Measurements from ENCODE around the gene SF3B5. TPM values are rescaled to one million over a fixed set of nuclear protein-coding genes. Genes with fewer than 3 reads are reported as not detected.
"Not testable (repeated sequence)": the region's sequence is repeated elsewhere in the genome, so short reads cannot be mapped to it uniquely, and the experiment has no call there.

The SF3B5 gene
- polyA plus RNA-seq, 1 experiment = 261 TPM

DNA sequence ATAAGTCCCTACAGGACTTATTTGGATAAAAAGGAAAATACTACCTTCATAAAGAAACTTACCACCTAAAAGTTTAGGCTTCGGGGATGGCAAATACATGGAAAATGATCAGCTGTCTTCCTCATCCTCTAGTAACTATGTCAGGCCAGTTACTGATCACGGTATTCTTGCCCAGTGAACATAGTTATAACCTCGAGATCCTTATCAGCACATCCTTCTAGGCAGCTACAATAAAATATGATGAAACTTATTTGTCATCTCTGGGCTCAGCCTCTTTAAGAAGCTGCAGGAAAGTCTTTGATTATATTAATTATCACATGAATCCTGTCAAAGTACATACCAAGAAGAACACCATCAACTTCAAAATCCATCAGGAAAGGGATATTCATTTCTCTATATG, 41.8 kb downstream of the SF3B5 start:
- peaks cover 1% of the 10 kb centered on the region; the same call in 1 of the 2 replicates for H3K27me3 ChIP-seq (ENCODE audit: control insufficient read depth, insufficient read depth, low read length)
- no peaks in the 10 kb centered on the region for H3K36me3 ChIP-seq (ENCODE audit: control insufficient read depth, insufficient read depth, low read length)
- TF ChIP-seq, protein P1, sequence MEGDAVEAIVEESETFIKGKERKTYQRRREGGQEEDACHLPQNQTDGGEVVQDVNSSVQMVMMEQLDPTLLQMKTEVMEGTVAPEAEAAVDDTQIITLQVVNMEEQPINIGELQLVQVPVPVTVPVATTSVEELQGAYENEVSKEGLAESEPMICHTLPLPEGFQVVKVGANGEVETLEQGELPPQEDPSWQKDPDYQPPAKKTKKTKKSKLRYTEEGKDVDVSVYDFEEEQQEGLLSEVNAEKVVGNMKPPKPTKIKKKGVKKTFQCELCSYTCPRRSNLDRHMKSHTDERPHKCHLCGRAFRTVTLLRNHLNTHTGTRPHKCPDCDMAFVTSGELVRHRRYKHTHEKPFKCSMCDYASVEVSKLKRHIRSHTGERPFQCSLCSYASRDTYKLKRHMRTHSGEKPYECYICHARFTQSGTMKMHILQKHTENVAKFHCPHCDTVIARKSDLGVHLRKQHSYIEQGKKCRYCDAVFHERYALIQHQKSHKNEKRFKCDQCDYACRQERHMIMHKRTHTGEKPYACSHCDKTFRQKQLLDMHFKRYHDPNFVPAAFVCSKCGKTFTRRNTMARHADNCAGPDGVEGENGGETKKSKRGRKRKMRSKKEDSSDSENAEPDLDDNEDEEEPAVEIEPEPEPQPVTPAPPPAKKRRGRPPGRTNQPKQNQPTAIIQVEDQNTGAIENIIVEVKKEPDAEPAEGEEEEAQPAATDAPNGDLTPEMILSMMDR (IDR thresholded peaks at IDR 0.05; ENCODE audit: insufficient read depth, low read depth, low read length) = no peak
- no peak for DNase-seq (ENCODE audit: low read depth)
- ChIA-PET CTCF (no interaction called here), POLR2A (no interaction called here)
- H3K4me3 ChIP-seq (ENCODE audit: low read depth, low read length) = no peak overlapping the region

DNA sequence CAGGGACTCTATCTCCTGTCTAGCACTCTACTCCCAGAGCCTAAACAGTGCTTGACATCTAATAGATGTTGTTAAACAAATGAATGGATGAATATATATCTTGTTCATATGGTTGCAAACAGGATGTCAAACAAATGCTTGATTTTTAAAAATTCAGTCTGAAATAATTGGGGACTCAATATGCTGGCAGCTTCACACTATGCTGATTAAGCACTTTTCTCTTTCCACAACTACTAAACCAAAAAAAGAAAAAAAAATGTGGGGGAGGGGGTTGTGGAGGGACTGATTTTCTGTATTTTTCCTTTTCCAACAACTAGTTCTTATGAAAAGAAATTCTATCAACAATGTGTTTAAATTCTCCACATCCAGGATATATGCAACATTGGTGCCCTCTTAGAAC, 42.9 kb downstream of the SF3B5 start:
- no peak for DNase-seq (ENCODE audit: low read depth)
- peaks cover 3% of the 10 kb centered on the region; the same call in 1 of the 2 replicates for H3K27me3 ChIP-seq (ENCODE audit: control insufficient read depth, insufficient read depth, low read length)
- ChIA-PET CTCF (no interaction called here), POLR2A (no interaction called here)
- no peaks in the 10 kb centered on the region for H3K36me3 ChIP-seq (ENCODE audit: control insufficient read depth, insufficient read depth, low read length)
- TF ChIP-seq, protein P1 (IDR thresholded peaks at IDR 0.05; ENCODE audit: insufficient read depth, low read depth, low read length) = no peak
- H3K4me3 ChIP-seq (ENCODE audit: low read depth, low read length) = no peak overlapping the region

DNA sequence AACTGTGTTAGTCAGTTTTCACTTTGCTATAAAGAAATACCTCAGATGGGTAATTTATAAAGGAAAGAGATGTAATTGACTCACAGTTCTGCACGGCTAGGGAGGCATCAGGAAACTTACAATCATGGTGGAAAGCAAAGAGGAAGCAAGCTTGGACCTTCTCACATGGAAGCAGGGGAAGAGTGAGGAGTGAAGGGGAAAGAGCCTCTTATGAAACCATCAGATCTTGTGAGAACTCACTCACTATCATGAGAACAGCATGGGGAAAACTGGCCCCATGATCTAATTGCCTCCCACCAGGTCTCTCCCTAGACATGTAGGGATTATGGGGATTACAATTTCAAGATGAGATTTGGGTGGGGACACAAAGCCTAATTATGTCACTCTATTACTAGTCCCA, 46.0 kb downstream of the SF3B5 start:
- CTCF ChIA-PET = no interaction called here
- peaks cover 3% of the 10 kb centered on the region; the same call in 1 of the 2 replicates for H3K27me3 ChIP-seq (ENCODE audit: control insufficient read depth, insufficient read depth, low read length)
- no peaks in the 10 kb centered on the region for H3K36me3 ChIP-seq (ENCODE audit: control insufficient read depth, insufficient read depth, low read length)
- no peak overlapping the region for H3K4me3 ChIP-seq (ENCODE audit: low read depth, low read length)
- DNase-seq (ENCODE audit: low read depth) = no peak
- TF ChIP-seq, protein P1 (IDR thresholded peaks at IDR 0.05; ENCODE audit: insufficient read depth, low read depth, low read length) = no peak
- POLR2A ChIA-PET = no interaction called here

DNA sequence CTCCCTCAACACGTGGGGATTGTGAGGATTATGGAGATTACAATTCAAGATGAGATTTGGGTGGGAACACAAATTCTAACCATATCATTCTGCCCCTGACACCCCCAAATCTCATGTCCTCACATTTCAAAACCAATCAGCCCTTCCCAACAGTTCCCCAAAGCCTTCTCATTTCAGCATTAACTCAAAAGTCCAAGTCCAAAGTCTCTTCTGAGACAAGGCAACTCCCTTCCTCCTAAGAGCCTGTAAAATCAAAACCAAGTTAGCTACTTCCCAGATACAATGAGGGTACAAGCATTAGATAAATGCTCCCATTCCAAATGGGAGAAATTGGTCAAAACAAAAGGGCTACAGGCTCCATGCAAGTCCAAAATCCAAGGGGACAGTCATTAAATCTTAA, 47.7 kb downstream of the SF3B5 start:
- TF ChIP-seq, protein P1 (IDR thresholded peaks at IDR 0.05; ENCODE audit: insufficient read depth, low read depth, low read length) = no peak

DNA sequence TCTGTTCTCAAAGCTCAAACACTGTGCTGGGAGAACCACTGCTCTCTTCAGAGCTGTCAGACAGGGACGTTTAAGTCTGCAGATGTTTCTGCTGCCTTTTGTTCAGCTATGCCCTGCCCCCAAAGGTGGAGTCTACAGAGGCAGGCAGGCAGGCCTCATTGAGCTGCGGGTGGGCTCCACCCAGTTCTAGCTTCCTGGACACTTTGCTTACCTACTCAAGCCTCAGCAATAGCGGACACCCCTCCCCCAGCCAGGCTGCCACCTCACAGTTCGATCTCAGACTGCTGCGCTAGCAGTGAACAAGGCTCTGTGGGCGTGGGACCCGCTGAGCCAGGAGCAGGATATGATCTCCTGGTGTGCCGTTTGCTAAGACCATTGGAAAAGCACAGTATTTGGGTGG, 48.7 kb downstream of the SF3B5 start:
- H3K27me3 ChIP-seq (ENCODE audit: control insufficient read depth, insufficient read depth, low read length); H3K4me3 ChIP-seq (ENCODE audit: low read depth, low read length); DNase-seq (ENCODE audit: low read depth); H3K36me3 ChIP-seq (ENCODE audit: control insufficient read depth, insufficient read depth, low read length); POLR2A ChIA-PET: not testable (repeated sequence)
- CTCF ChIA-PET = interaction anchor here (1.1 kb wide), 1 partner anchor 9 kb away, joined by 3 read pairs; no protein-coding TSS in a partner anchor

More for the DNA sequence above, 47.7 kb downstream of the SF3B5 start:
- no peak for DNase-seq (ENCODE audit: low read depth)
- ChIA-PET CTCF (interaction anchor here (0.7 kb wide), 2 partner anchors 9 to 16 kb away, joined by 3 read pairs; no protein-coding TSS in a partner anchor), POLR2A (no interaction called here)
- H3K36me3 ChIP-seq (ENCODE audit: control insufficient read depth, insufficient read depth, low read length) = no peaks in the 10 kb centered on the region
- H3K4me3 ChIP-seq (ENCODE audit: low read depth, low read length) = no peak overlapping the region
- H3K27me3 ChIP-seq (ENCODE audit: control insufficient read depth, insufficient read depth, low read length) = peaks cover 3% of the 10 kb centered on the region; the same call in 1 of the 2 replicates

DNA sequence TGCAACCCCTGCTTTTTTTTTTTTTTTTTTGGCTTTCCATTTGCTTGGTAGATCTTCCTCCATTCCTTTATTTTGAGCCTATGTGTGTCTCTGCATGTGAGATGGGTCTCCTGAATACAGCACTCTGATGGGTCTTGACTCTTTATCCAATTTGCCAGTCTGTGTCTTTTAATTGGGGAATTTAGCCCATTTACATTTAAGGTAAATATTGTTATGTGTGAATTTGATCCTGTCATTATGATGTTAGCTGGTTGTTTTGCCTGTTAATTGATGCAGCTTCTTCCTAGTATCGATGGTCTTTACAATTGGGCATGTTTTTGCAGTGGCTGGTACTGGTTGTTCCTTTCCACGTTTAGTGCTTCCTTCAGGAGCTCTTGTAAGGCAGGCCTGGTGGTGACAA, 50.4 kb downstream of the SF3B5 start:
- DNase-seq (ENCODE audit: low read depth); H3K27me3 ChIP-seq (ENCODE audit: control insufficient read depth, insufficient read depth, low read length); CTCF ChIA-PET; H3K4me3 ChIP-seq (ENCODE audit: low read depth, low read length); H3K36me3 ChIP-seq (ENCODE audit: control insufficient read depth, insufficient read depth, low read length); POLR2A ChIA-PET: not testable (repeated sequence)

Other genes with a start within 250 kb of the SF3B5 start
- not detected in 2 replicates for gene ZC2HC1B, start 231.1 kb downstream of the SF3B5 start, polyA plus RNA-seq (2011; rRNA removed)
- gene PLAGL1, start 87.3 kb downstream of the SF3B5 start, polyA plus RNA-seq (2011; rRNA removed) = 32.7 and 68.0 TPM in 2 replicates
- gene STX11, start 54.9 kb upstream of the SF3B5 start, polyA plus RNA-seq (2011; rRNA removed) = 0.80 and 0.90 TPM in 2 replicates
- 25.6 and 33.2 TPM in 2 replicates for gene UTRN, start 189.8 kb upstream of the SF3B5 start, polyA plus RNA-seq (2011; rRNA removed)